Measurements from ENCODE around the gene FOXL2NB. TPM values are rescaled to one million over a fixed set of nuclear protein-coding genes. Genes with fewer than 3 reads are reported as not detected.

Gene FOXL2NB
- total and polyA plus RNA-seq, 2 of the 13 experiments (the other 11 are each of a cell fraction or from before 2014, with no cell fraction given): not detected

GRCh38 chr3:138915503-138916498, 31.2 kb upstream of the FOXL2NB start (continued):
- TF ChIP-seq MYNN (CRISPR knock-in tag; IDR thresholded peaks at IDR 0.05; ENCODE audit: low read depth): no peak
- TF ChIP-seq HBP1 (CRISPR knock-in tag; IDR thresholded peaks at IDR 0.05; ENCODE audit: low read depth): no peak
- TF ChIP-seq ZNF414 (CRISPR knock-in tag; IDR thresholded peaks at IDR 0.05): peak; percentile 18; the same call in 1 of the 2 replicates
- TF ChIP-seq ZBTB14 (CRISPR knock-in tag; IDR thresholded peaks at IDR 0.05): no peak
- no peak for TF ChIP-seq PRPF4 (IDR thresholded peaks at IDR 0.05; ENCODE audit: low read depth, low read length, poor library complexity, severe bottlenecking)
- TF ChIP-seq ZNF776 (CRISPR knock-in tag; IDR thresholded peaks at IDR 0.05): peak; percentile 28; the same call in 1 of the 2 replicates
- no peak for TF ChIP-seq IRX3 (CRISPR knock-in tag; IDR thresholded peaks at IDR 0.05; ENCODE audit: borderline replicate concordance, low read depth)
- TF ChIP-seq ZNF703 (CRISPR knock-in tag; IDR thresholded peaks at IDR 0.05; ENCODE audit: borderline replicate concordance): no peak
- TF ChIP-seq CBFB (CRISPR knock-in tag; IDR thresholded peaks at IDR 0.05): no peak
- no peak for TF ChIP-seq LCORL (IDR thresholded peaks at IDR 0.05)
- peak; percentile 82 for TF ChIP-seq LCORL (CRISPR knock-in tag; IDR thresholded peaks at IDR 0.05)
- TF ChIP-seq KDM4B (CRISPR knock-in tag; IDR thresholded peaks at IDR 0.05): no peak
- peak; percentile 32; the same call in 1 of the 2 replicates for TF ChIP-seq TAF1 (CRISPR knock-in tag; IDR thresholded peaks at IDR 0.05)
- TF ChIP-seq NFYC (CRISPR knock-in tag; IDR thresholded peaks at IDR 0.05): no peak
- 0 out of 2 replicates have a peak, but pooled peaks have one; percentile 48 for TF ChIP-seq PHF21A (CRISPR knock-in tag; IDR thresholded peaks at IDR 0.05)
- no peak; the same call in 1 of the 2 replicates for TF ChIP-seq ZFP90 (CRISPR knock-in tag; IDR thresholded peaks at IDR 0.05; ENCODE audit: borderline replicate concordance)
- TF ChIP-seq IKZF5 (CRISPR knock-in tag; IDR thresholded peaks at IDR 0.05): peak; percentile 54; the same call in 1 of the 2 replicates
- peak; percentile 58 for TF ChIP-seq GABPB1 (CRISPR knock-in tag; IDR thresholded peaks at IDR 0.05)
- TF ChIP-seq ZBED4 (CRISPR knock-in tag; IDR thresholded peaks at IDR 0.05; ENCODE audit: borderline replicate concordance): no peak
- TF ChIP-seq ZNF460 (CRISPR knock-in tag; IDR thresholded peaks at IDR 0.05; ENCODE audit: borderline replicate concordance): no peak

Data from HepG2 (cell line).